Smooth muscle cell (in vitro differentiated cells): Measurements from ENCODE around the gene CDH23. TPM values are rescaled to one million over a fixed set of nuclear protein-coding genes. Genes with fewer than 3 reads are reported as not detected.

ENCODE experiments used
- DNase-seq: peaks from one replicate; lab custom pipeline; 2025; ENCODE audit not compliant: unreplicated experiment; lab: John Stamatoyannopoulos, UW
- H2AFZ ChIP-seq: fragments of 200-600 bp; sonication (generic); 2 replicates; pipeline ENCODE4 v1.6.0; 2016; ENCODE audit warnings: antibody characterized with exemption, low read depth, mild to moderate bottlenecking
- H3F3A ChIP-seq: fragments of 200-600 bp; sonication (generic); 2 replicates; pipeline ENCODE4 v1.6.0; 2017; ENCODE audit warnings: antibody characterized with exemption, low read depth
- H3K27ac ChIP-seq: fragments of 200-600 bp; sonication (generic); 2 replicates; pipeline ENCODE4 v1.5.1; 2016; ENCODE audit warnings: low read depth, mild to moderate bottlenecking
- H3K27me3 ChIP-seq: fragments of 200-600 bp; sonication (generic); 2 replicates; pipeline ENCODE4 v1.6.1; 2016; ENCODE audit warnings: low read depth, mild to moderate bottlenecking
- H3K36me3 ChIP-seq: fragments of 200-600 bp; sonication (generic); 2 replicates; pipeline ENCODE4 v1.5.1; 2016; ENCODE audit warnings: low read depth
- H3K4me1 ChIP-seq: fragments of 200-600 bp; sonication (generic); 2 replicates; pipeline ENCODE4 v1.5.1; 2016; ENCODE audit warnings: low read depth
- H3K4me2 ChIP-seq: fragments of 200-600 bp; sonication (generic); 2 replicates; pipeline ENCODE4 v1.6.0; 2016; ENCODE audit warnings: mild to moderate bottlenecking
- H3K4me3 ChIP-seq: fragments of 200-600 bp; sonication (generic); 2 replicates; pipeline ENCODE4 v1.5.1; 2016; ENCODE audit warnings: mild to moderate bottlenecking
- H3K79me2 ChIP-seq: fragments of 200-600 bp; sonication (generic); 2 replicates; pipeline ENCODE4 v1.6.0; 2016; ENCODE audit warnings: low read depth, mild to moderate bottlenecking
- H3K9ac ChIP-seq: fragments of 200-600 bp; sonication (generic); 2 replicates; pipeline ENCODE4 v1.6.0; 2016; ENCODE audit warnings: low read depth
- H3K9me3 ChIP-seq: fragments of 200-600 bp; sonication (generic); replicated peaks from 2 replicates; pipeline ENCODE4 v1.5.1; 2016; ENCODE audit warnings: low read depth
- H4K20me1 ChIP-seq: fragments of 200-600 bp; sonication (generic); 2 replicates; pipeline ENCODE4 v1.6.0; 2016; ENCODE audit warnings: low read depth
- WGBS: methylation state at CpG from one replicate; pipeline ENCODE4 v1.1.7; 2016; ENCODE audit warnings: low lambda C conversion rate; 5-methylcytosine and 5-hydroxymethylcytosine counted together
- polyA plus RNA-seq: library from polyadenylated mRNA; unstranded; fragments of >200 nt; fragmentation: Nextera tagmentation; extraction: Ambion mirVana; gene quantifications from 2 replicates; pipeline ENCODE4 v1.2.1, GENCODE V29; 2016
- total RNA-seq: library from RNA; depleted of rRNA; stranded (reverse); fragments of >200 nt; gene quantifications from 2 replicates; pipeline ENCODE4 v1.2.3, GENCODE V29; 2014
- TF ChIP-seq, protein P1 (sequence below): fragments of 200-600 bp; sonication (generic); IDR thresholded peaks from 2 replicates; pipeline ENCODE4 v1.5.1; 2017; ENCODE audit warnings: borderline replicate concordance, mild to moderate bottlenecking, antibody characterized with exemption; ENCODE audit not compliant: insufficient read depth, poor library complexity, severe bottlenecking

CDH23 gene
- total and polyA plus RNA-seq, 2 experiments from 2014 or later, result 0.99 to 2.5 TPM

DNA sequence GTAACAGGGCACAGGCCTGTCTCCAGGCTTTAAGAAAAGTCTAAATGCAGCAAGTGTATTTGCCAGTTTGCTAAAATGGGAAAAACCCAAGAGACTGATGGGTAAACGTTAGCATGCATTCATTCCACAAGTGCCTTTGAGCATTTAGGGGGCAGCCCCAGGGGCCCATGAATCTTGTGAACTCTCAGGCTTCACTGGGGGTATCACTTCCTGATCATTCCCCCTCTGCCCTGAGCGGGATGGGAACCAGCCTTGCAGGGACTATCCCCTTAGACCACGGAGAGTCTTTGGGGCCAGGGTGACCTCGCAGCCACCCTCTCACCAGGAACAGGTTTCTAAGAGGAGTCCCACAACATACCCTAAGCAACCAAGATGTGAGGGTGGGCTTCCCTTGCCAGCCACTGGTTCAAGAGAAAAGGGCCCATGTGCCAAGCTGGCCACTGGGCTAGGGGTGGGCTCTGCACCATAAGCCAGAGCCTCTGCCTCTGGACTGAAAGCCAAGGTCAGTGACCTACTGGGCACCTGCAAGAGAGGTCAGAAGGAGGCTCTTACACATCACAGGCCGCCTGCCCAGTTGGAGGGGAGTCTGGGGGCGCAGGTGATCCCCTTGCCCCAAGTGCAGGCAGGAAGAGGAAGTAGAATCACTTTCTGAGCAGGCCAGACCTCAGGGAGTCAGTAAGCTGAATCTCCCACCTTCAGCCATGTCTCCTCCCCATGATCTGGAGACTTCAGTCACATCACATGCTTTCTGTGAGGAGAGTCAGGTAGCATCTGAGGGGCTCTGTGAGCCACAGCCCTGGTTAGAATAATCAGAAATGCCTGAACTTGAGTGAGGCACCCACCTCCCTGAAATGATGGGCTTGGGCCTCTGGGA, 247.8 kb downstream of the CDH23 start:
- Histone ChIP-seq H3K27me3 (no peaks in the 10 kb centered on the region), H3F3A (no peaks in the 10 kb centered on the region)
- no peak for DNase-seq

GRCh38 chr10:71645185-71645584, 248.5 kb downstream of the CDH23 start:
- no peak overlapping the region for H3K27ac ChIP-seq
- no peaks in the 10 kb centered on the region for H3K4me1 ChIP-seq
- H3F3A ChIP-seq, result no peaks in the 10 kb centered on the region
- H3K9me3 ChIP-seq, result no peaks in the 10 kb centered on the region
- no peak overlapping the region for H2AFZ ChIP-seq
- no peak overlapping the region for H3K9ac ChIP-seq
- no peaks in the 10 kb centered on the region for H3K36me3 ChIP-seq
- no peaks in the 10 kb centered on the region for H3K79me2 ChIP-seq
- H4K20me1 ChIP-seq, result no peaks in the 10 kb centered on the region
- 91% methylated on average over 6 of the region's 6 CpGs for WGBS
- H3K27me3 ChIP-seq, result no peaks in the 10 kb centered on the region
- TF ChIP-seq, protein P1, sequence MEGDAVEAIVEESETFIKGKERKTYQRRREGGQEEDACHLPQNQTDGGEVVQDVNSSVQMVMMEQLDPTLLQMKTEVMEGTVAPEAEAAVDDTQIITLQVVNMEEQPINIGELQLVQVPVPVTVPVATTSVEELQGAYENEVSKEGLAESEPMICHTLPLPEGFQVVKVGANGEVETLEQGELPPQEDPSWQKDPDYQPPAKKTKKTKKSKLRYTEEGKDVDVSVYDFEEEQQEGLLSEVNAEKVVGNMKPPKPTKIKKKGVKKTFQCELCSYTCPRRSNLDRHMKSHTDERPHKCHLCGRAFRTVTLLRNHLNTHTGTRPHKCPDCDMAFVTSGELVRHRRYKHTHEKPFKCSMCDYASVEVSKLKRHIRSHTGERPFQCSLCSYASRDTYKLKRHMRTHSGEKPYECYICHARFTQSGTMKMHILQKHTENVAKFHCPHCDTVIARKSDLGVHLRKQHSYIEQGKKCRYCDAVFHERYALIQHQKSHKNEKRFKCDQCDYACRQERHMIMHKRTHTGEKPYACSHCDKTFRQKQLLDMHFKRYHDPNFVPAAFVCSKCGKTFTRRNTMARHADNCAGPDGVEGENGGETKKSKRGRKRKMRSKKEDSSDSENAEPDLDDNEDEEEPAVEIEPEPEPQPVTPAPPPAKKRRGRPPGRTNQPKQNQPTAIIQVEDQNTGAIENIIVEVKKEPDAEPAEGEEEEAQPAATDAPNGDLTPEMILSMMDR, result no peak
- H3K4me2 ChIP-seq, result no peak overlapping the region
- no peak overlapping the region for H3K4me3 ChIP-seq
- DNase-seq, result no peak

More for the DNA sequence above, 247.8 kb downstream of the CDH23 start:
- Histone ChIP-seq H3K4me2 (no peak overlapping the region), H3K27ac (no peak overlapping the region), H3K4me3 (no peak overlapping the region), H3K4me1 (no peaks in the 10 kb centered on the region), H3K9me3 (no peaks in the 10 kb centered on the region), H3K36me3 (no peaks in the 10 kb centered on the region), H2AFZ (no peak overlapping the region), H4K20me1 (no peaks in the 10 kb centered on the region), H3K9ac (no peak overlapping the region), H3K79me2 (no peaks in the 10 kb centered on the region)
- TF ChIP-seq, protein P1, result no peak
- 85% methylated on average over 6 of the region's 6 CpGs for WGBS

GRCh38 chr10:71646037-71646436, 249.3 kb downstream of the CDH23 start:
- H3K4me1 ChIP-seq, result no peaks in the 10 kb centered on the region

More at GRCh38 chr10:71646037-71646436, 249.3 kb downstream of the CDH23 start:
- Histone ChIP-seq H3K27me3 (no peaks in the 10 kb centered on the region), H3K79me2 (no peaks in the 10 kb centered on the region), H2AFZ (no peak overlapping the region), H3K4me3 (no peak overlapping the region), H3K36me3 (no peaks in the 10 kb centered on the region), H3K9ac (no peak overlapping the region), H3K9me3 (no peaks in the 10 kb centered on the region), H3K27ac (no peak overlapping the region), H4K20me1 (no peaks in the 10 kb centered on the region), H3K4me2 (no peak overlapping the region), H3F3A (no peaks in the 10 kb centered on the region)
- TF ChIP-seq, protein P1, result no peak
- DNase-seq, result no peak
- WGBS, result 62% methylated on average over 6 of the region's 6 CpGs
